H9 (cell line): Measurements from ENCODE around the gene PPCDC. TPM values are rescaled to one million over a fixed set of nuclear protein-coding genes. Genes with fewer than 3 reads are reported as not detected.

ENCODE experiments used
- DNase-seq: peaks from one replicate; pipeline ENCODE4 v3.0.0-alpha.2; 2017
- H2AFZ ChIP-seq: one replicate; pipeline ENCODE4 v1.6.1; 2013; ENCODE audit warnings: mild to moderate bottlenecking, low read length, control low read depth, moderate library complexity
- H2AK5ac ChIP-seq: 2 replicates; pipeline ENCODE4 v1.6.1; 2013; ENCODE audit warnings: low read length, control low read depth, mixed read lengths; ENCODE audit not compliant: insufficient read length
- H2BK120ac ChIP-seq: one replicate; pipeline ENCODE4 v1.6.1; 2013; ENCODE audit warnings: low read depth, mild to moderate bottlenecking, low read length, control low read depth, inconsistent platforms; ENCODE audit not compliant: poor library complexity, severe bottlenecking
- H2BK12ac ChIP-seq: 2 replicates; pipeline ENCODE4 v1.6.1; 2013; ENCODE audit warnings: low read length, control low read depth, mixed read lengths, low read depth; ENCODE audit not compliant: insufficient read length
- H2BK15ac ChIP-seq: 2 replicates; pipeline ENCODE4 v1.6.1; 2013; ENCODE audit warnings: low read depth, low read length, control low read depth
- H2BK20ac ChIP-seq: one replicate; pipeline ENCODE4 v1.6.1; 2013; ENCODE audit warnings: low read depth, mild to moderate bottlenecking, low read length, control low read depth, inconsistent platforms; ENCODE audit not compliant: poor library complexity, severe bottlenecking
- H2BK5ac ChIP-seq: 2 replicates; pipeline ENCODE4 v1.6.1; 2013; ENCODE audit warnings: low read length, control low read depth, mixed read lengths; ENCODE audit not compliant: insufficient read length
- H3K14ac ChIP-seq: 2 replicates; pipeline ENCODE4 v1.6.1; 2013; ENCODE audit warnings: low read length, control low read depth; ENCODE audit not compliant: insufficient read depth
- H3K18ac ChIP-seq: 2 replicates; pipeline ENCODE4 v1.6.1; 2013; ENCODE audit warnings: low read depth, mild to moderate bottlenecking, mixed read lengths, low read length, control low read depth; ENCODE audit not compliant: insufficient read length
- H3K23ac ChIP-seq: 2 replicates; pipeline ENCODE4 v1.6.1; 2013; ENCODE audit warnings: low read length, control low read depth, mixed read lengths, low read depth; ENCODE audit not compliant: insufficient read length
- H3K23me2 ChIP-seq: 2 replicates; pipeline ENCODE4 v1.6.1; 2013; ENCODE audit warnings: low read depth, mild to moderate bottlenecking, mixed read lengths, low read length, control low read depth; ENCODE audit not compliant: insufficient read length, poor library complexity, severe bottlenecking
- H3K27ac ChIP-seq: 2 replicates; pipeline ENCODE4 v1.5.1; 2013; ENCODE audit warnings: low read length, control low read depth, mixed read lengths, low read depth; ENCODE audit not compliant: insufficient read length
- H3K27me3 ChIP-seq: 2 replicates; pipeline ENCODE4 v1.6.1; 2013; ENCODE audit warnings: low read length, control low read depth, inconsistent platforms; ENCODE audit not compliant: insufficient read depth
- H3K4ac ChIP-seq: 2 replicates; pipeline ENCODE4 v1.6.1; 2013; ENCODE audit warnings: low read depth, mild to moderate bottlenecking, control low read depth, inconsistent platforms, low read length, moderate library complexity
- H3K4me1 ChIP-seq: 2 replicates; pipeline ENCODE4 v1.6.1; 2013; ENCODE audit warnings: low read length, control low read depth, inconsistent platforms; ENCODE audit not compliant: insufficient read depth
- H3K4me2 ChIP-seq: 2 replicates; pipeline ENCODE4 v1.6.1; 2013; ENCODE audit warnings: low read length, control low read depth, mixed read lengths; ENCODE audit not compliant: insufficient read length, insufficient read depth
- H3K56ac ChIP-seq: 2 replicates; pipeline ENCODE4 v1.6.1; 2013; ENCODE audit warnings: low read depth, mild to moderate bottlenecking, mixed read lengths, low read length, control low read depth; ENCODE audit not compliant: insufficient read length
- H3K79me1 ChIP-seq: 2 replicates; pipeline ENCODE4 v1.6.1; 2013; ENCODE audit warnings: low read depth, mild to moderate bottlenecking, moderate library complexity, low read length, control low read depth, inconsistent platforms; ENCODE audit not compliant: insufficient read depth, poor library complexity, severe bottlenecking
- H3K79me2 ChIP-seq: 2 replicates; pipeline ENCODE4 v1.6.1; 2013; ENCODE audit warnings: low read length, control low read depth, inconsistent platforms; ENCODE audit not compliant: insufficient read depth
- H3K9ac ChIP-seq: 2 replicates; pipeline ENCODE4 v1.6.1; 2013; ENCODE audit warnings: low read length, control low read depth, mixed read lengths; ENCODE audit not compliant: insufficient read length; ENCODE audit errors: extremely low read depth
- H3K9me3 ChIP-seq: one replicate; pipeline ENCODE4 v1.6.1; 2013; ENCODE audit warnings: low read depth, low read length, inconsistent platforms; ENCODE audit not compliant: control insufficient read depth
- H3T11ph ChIP-seq: one replicate; pipeline ENCODE4 v1.6.1; 2013; ENCODE audit warnings: mild to moderate bottlenecking, low read length, control low read depth, inconsistent platforms
- H4K20me1 ChIP-seq: one replicate; pipeline ENCODE4 v1.6.1; 2013; ENCODE audit not compliant: control insufficient read depth, insufficient read length, insufficient read depth
- H4K5ac ChIP-seq: 2 replicates; pipeline ENCODE4 v1.6.1; 2013; ENCODE audit warnings: low read depth, mild to moderate bottlenecking, mixed read lengths, low read length, control low read depth; ENCODE audit not compliant: insufficient read length
- H4K8ac ChIP-seq: replicated peaks from 2 replicates; pipeline ENCODE4 v1.6.1; 2013; ENCODE audit warnings: low read length, control low read depth, mixed read lengths, low read depth; ENCODE audit not compliant: insufficient read length
- H4K91ac ChIP-seq: 2 replicates; pipeline ENCODE4 v1.6.1; 2013; ENCODE audit warnings: low read depth, mild to moderate bottlenecking, moderate library complexity, mixed read lengths, low read length, control low read depth; ENCODE audit not compliant: insufficient read length
- H3K27ac Mint-ChIP-seq, 3 experiments: 2 replicates in 2 of 3; 3 replicates in 1 of 3; pipeline ENCODE4 v1.8.0; 2020 to 2021; ENCODE audit warnings: mixed read lengths in 3 of 3, mild to moderate bottlenecking in 1 of 3, moderate library complexity in 1 of 3
- H3K27me3 Mint-ChIP-seq: 2 replicates; pipeline ENCODE4 v1.8.0; 2021; ENCODE audit warnings: low read depth, mild to moderate bottlenecking, moderate library complexity, mixed read lengths
- H3K36me3 Mint-ChIP-seq, 3 experiments: 2 replicates in 2 of 3; 3 replicates in 1 of 3; pipeline ENCODE4 v1.8.0; 2020 to 2021; ENCODE audit warnings: low read depth in 3 of 3, mixed read lengths in 3 of 3; ENCODE audit not compliant: insufficient read depth in 1 of 3
- H3K4me1 Mint-ChIP-seq, 2 experiments: 2 replicates each; pipeline ENCODE4 v1.8.0; 2020; ENCODE audit warnings: mixed read lengths in 2 of 2
- H3K4me3 Mint-ChIP-seq, 2 experiments: 2 replicates in 1 of 2; 3 replicates in 1 of 2; pipeline ENCODE4 v1.8.0; 2020 to 2021; ENCODE audit warnings: mild to moderate bottlenecking in 2 of 2, mixed read lengths in 2 of 2, moderate library complexity in 1 of 2
- H3K9me3 Mint-ChIP-seq, 2 experiments: 2 replicates in 1 of 2; 3 replicates in 1 of 2; pipeline ENCODE4 v1.8.0; 2020; ENCODE audit warnings: mild to moderate bottlenecking in 2 of 2, mixed read lengths in 2 of 2, moderate library complexity in 1 of 2
- CTCF ChIP-seq: fragments of 200-600 bp; sonication (generic); conservative IDR thresholded peaks from 3 replicates; pipeline ENCODE4 v1.8.0; 2021; ENCODE audit warnings: antibody characterized with exemption, mild to moderate bottlenecking
- WGBS: extraction: QIAGEN DNeasy Blood & Tissue Kit; methylation state at CpG from one replicate; pipeline ENCODE4 v1.1.7; 2013; ENCODE audit warnings: missing lambda C conversion rate, low lambda C conversion rate, mixed read lengths; ENCODE audit not compliant: insufficient read length; ENCODE audit errors: extremely low coverage; 5-methylcytosine and 5-hydroxymethylcytosine counted together
- total RNA-seq: library from RNA; stranded (reverse); gene quantifications from 2 replicates; pipeline ENCODE4 v1.2.1, GENCODE V29; 2021

PPCDC gene
- total RNA-seq, 1 experiment from 2014 or later = 17.6 TPM

- no peak overlapping the region for H3K27ac Mint-ChIP-seq
- H2BK12ac ChIP-seq = no peak overlapping the region
- H4K91ac ChIP-seq = no peak overlapping the region
- peaks cover 3% of the 10 kb centered on the region; the same call in 1 of the 2 replicates for H3K27me3 Mint-ChIP-seq
- no peak overlapping the region for H4K5ac ChIP-seq
- no peak overlapping the region for H4K8ac ChIP-seq
- H3K36me3 Mint-ChIP-seq = peaks cover 0 to 2% (median 0%) of the 10 kb centered on the region in 3 experiments; a peak in 2 of 7 replicates
- peaks cover 12 to 19% of the 10 kb centered on the region in 2 experiments for H3K4me1 Mint-ChIP-seq
- no peak overlapping the region for H2BK15ac ChIP-seq
- H2BK5ac ChIP-seq = no peak overlapping the region
- H3K27ac ChIP-seq = no peak overlapping the region
- no peak overlapping the region for H2BK20ac ChIP-seq
- no peak overlapping the region for H3K4ac ChIP-seq
- H3K23me2 ChIP-seq = no peaks in the 10 kb centered on the region
- no peak overlapping the region for H3K14ac ChIP-seq
- no peak overlapping the region for H3K23ac ChIP-seq
- H3K4me1 ChIP-seq = no peaks in the 10 kb centered on the region; the same call in 1 of the 2 replicates
- no peaks in the 10 kb centered on the region for H3K79me1 ChIP-seq
- H2BK120ac ChIP-seq = no peak overlapping the region
- no peak overlapping the region for H3K18ac ChIP-seq
- H4K20me1 ChIP-seq = no peaks in the 10 kb centered on the region
- no peak overlapping the region for H3K9ac ChIP-seq
- no peak for DNase-seq
- H3T11ph ChIP-seq = no peak overlapping the region
- no peaks in the 10 kb centered on the region for H3K9me3 ChIP-seq
- H3K9me3 Mint-ChIP-seq = no peaks in the 10 kb centered on the region
- no peak overlapping the region for H2AK5ac ChIP-seq
- WGBS = no CpG with 5 or more reads among the region's 5 CpGs
- no peak overlapping the region for H3K56ac ChIP-seq
- no peaks in the 10 kb centered on the region for H3K79me2 ChIP-seq
- TF ChIP-seq CTCF = no peak
- no peaks in the 10 kb centered on the region for H3K27me3 ChIP-seq
- no peak overlapping the region for H2AFZ ChIP-seq
- no peak overlapping the region for H3K4me2 ChIP-seq
- no peak overlapping the region for H3K4me3 Mint-ChIP-seq
Observed at GRCh38 chr15:75059607-75060006, 36.2 kb downstream of the PPCDC start.
